Activated naive CD8-positive, alpha-beta T cell treated with anti-CD3 and anti-CD28 coated beads, Interleukin-2, amount 50 U/mL, for 24 hours (primary cell): ENCODE measurements around the gene CTXN3.

ENCODE experiments used
- ATAC-seq: fragments of 150-1000 bp; cut with Tn5 transposase; one replicate; pipeline ENCODE4 v1.10.0; 2021
- DNase-seq: peaks from one replicate; pipeline ENCODE4 v3.0.0; 2021
- H3K27ac Mint-ChIP-seq: one replicate; pipeline ENCODE4 v1.8.0; 2021; ENCODE audit warnings: mild to moderate bottlenecking, mixed read lengths
- H3K27me3 Mint-ChIP-seq: one replicate; pipeline ENCODE4 v1.8.0; 2021; ENCODE audit warnings: mixed read lengths
- H3K36me3 Mint-ChIP-seq: one replicate; pipeline ENCODE4 v1.8.0; 2021; ENCODE audit warnings: low read depth, mixed read lengths
- H3K4me1 Mint-ChIP-seq: one replicate; pipeline ENCODE4 v1.8.0; 2021; ENCODE audit warnings: mixed read lengths
- H3K4me3 Mint-ChIP-seq: one replicate; pipeline ENCODE4 v1.8.0; 2021; ENCODE audit warnings: mild to moderate bottlenecking, moderate library complexity, mixed read lengths
- H3K9me3 Mint-ChIP-seq: one replicate; pipeline ENCODE4 v1.8.0; 2021; ENCODE audit warnings: mixed read lengths

CTXN3 gene

DNA sequence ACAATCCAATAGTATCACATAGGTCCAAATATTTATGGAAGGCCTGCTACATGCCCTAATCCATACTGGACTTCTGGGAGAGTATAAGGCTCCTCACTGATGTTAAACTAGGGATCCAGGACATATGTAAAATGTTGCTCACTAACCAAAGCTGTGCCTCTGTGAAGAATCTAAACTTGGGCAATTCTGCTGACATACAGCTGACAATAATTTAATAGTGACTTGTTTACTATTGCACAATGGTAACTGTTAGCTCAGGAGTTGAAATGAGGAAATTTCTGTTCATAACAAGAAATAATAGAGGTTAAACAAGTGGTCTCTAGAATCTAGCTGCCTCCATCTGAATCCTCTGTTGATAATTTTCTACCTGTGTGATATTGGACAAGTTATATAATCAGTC is 14.9 kb upstream of the CTXN3 start:
- H3K4me1 Mint-ChIP-seq, result no peaks in the 10 kb centered on the region
- H3K4me3 Mint-ChIP-seq, result no peak overlapping the region
- no peak overlapping the region for H3K27ac Mint-ChIP-seq
- DNase-seq (no peak), ATAC-seq (no peak)
- no peaks in the 10 kb centered on the region for H3K36me3 Mint-ChIP-seq
- H3K9me3 Mint-ChIP-seq, result no peaks in the 10 kb centered on the region
- peaks cover 4% of the 10 kb centered on the region for H3K27me3 Mint-ChIP-seq

DNA sequence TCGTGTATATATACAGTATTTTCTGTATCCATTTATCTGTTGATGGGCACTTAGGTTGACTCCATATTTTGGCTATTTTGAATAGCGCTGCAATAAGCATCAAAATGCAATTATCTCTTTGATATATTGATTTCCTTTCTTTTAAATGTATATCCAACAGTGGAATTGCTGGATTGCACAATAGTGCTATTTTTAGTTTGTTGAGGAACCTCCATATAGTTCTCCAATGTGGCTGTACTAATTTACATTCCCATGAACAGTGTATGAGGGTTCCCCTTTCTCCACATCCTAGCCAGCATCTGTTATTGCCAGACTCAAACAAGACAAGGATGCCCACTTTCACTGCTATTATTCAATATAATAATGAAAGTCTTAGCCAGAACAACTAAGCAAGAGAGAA is 9.1 kb upstream of the CTXN3 start:
- Mint-ChIP-seq H3K27ac (no peak overlapping the region), H3K36me3 (no peaks in the 10 kb centered on the region), H3K27me3 (peaks cover 6% of the 10 kb centered on the region), H3K9me3 (no peaks in the 10 kb centered on the region), H3K4me3 (no peak overlapping the region), H3K4me1 (no peaks in the 10 kb centered on the region)
- DNase-seq (no peak), ATAC-seq (no peak)

DNA sequence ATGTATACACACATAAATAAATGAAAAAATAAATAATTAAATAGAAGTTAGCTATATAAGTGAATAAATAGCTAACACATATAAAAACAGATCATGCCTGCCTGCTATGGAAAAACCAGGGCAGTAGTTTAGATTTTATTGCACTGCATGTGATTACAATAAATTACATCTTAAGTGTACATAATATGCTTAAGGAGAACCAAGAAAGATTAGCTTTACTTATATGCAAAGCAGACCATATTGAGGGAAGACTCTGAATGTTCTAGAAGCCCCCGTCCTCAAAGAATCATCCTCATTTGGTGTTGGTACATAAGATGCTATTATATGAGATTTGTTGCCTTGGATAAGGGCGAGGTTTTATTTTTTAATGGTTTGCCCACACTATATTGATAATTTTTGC is 5.9 kb upstream of the CTXN3 start:
- ATAC-seq, result no peak

DNA sequence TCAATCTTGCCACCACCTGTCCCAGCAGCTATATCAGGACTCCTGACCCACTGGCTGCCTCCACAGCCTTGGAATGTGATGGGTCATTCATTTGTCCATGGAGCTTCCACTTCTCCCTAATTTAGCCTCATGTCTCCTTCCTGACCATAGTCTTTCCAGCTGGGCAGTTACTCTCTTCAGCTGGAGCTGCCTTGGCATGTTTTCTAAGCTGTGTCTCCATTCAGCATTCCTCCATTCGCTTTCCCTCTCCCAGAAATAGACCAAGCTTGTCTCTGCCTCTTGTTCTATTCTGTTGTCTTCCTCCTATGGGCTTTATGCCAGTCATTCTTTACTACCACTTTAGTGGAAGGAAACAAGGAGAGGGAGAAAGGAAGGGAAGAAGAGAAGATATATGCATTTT is 5.3 kb upstream of the CTXN3 start:
- H3K4me1 Mint-ChIP-seq, result no peaks in the 10 kb centered on the region
- no peaks in the 10 kb centered on the region for H3K36me3 Mint-ChIP-seq
- peaks cover 4% of the 10 kb centered on the region for H3K27me3 Mint-ChIP-seq
- DNase-seq (no peak), ATAC-seq (no peak)
- H3K27ac Mint-ChIP-seq, result no peak overlapping the region
- no peak overlapping the region for H3K4me3 Mint-ChIP-seq
- H3K9me3 Mint-ChIP-seq, result no peaks in the 10 kb centered on the region

More for the DNA sequence above, 5.9 kb upstream of the CTXN3 start:
- Mint-ChIP-seq H3K4me1 (no peaks in the 10 kb centered on the region), H3K27ac (no peak overlapping the region), H3K9me3 (no peaks in the 10 kb centered on the region), H3K36me3 (no peaks in the 10 kb centered on the region), H3K4me3 (no peak overlapping the region), H3K27me3 (peaks cover 4% of the 10 kb centered on the region)
- no peak for DNase-seq

DNA sequence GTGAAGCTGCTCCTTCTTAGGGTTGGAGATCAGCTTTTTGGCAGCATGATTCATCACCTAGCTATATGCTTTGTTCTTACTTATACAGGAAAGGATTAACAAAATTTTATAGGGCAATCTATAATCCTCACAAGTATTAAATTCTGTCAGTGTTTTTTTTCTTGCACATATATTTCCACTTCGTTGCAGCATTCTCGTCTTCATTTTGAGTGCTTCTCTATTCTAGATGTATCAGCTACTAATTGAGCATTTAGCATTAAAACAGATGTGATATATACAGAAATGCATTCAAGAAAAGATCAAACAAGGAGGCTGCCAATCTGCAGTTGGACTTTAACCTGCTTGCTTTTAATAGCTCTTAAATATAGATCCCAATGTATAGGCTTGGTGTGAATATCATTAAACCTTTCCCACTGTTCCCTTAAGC is 3.6 kb upstream of the CTXN3 start:
- H3K27ac Mint-ChIP-seq, result no peak overlapping the region
- H3K9me3 Mint-ChIP-seq, result no peaks in the 10 kb centered on the region
- H3K4me3 Mint-ChIP-seq, result no peak overlapping the region
- no peaks in the 10 kb centered on the region for H3K4me1 Mint-ChIP-seq
- H3K36me3 Mint-ChIP-seq, result no peaks in the 10 kb centered on the region
- peaks cover 4% of the 10 kb centered on the region for H3K27me3 Mint-ChIP-seq
- ATAC-seq (no peak), DNase-seq (no peak)

DNA sequence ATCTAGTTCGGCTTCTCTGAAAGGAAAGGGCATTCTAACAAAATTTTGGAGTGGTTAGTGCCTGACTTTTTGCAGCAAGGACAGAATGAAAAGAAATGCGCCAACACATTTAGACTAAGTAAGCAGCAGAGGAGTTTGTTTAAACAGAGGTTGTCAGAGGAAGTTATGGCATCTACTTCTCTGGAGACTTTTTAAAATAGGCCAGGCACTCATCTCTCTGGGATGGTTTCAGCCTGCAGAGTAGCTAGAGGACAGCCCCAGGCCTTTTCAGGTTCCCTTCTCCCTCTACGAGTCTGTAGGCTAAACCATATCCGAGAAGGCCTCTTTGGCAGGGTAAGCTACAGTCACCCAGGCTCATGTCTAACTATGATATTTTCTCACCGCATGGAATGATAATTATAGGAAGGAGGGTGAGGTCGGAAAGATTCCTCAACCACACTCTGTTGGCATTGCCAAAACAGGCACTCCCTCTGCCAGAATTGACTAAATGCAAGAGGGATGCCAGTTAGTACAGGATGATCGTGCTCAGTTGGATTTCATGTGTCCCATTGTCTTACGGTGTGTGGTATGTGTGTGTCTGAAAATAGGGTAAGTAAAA is 1.4 kb upstream of the CTXN3 start:
- no peak for ATAC-seq
- no peak overlapping the region for H3K27ac Mint-ChIP-seq
- no peaks in the 10 kb centered on the region for H3K36me3 Mint-ChIP-seq
- H3K9me3 Mint-ChIP-seq, result no peaks in the 10 kb centered on the region
- no peaks in the 10 kb centered on the region for H3K4me1 Mint-ChIP-seq
- no peak overlapping the region for H3K4me3 Mint-ChIP-seq
- no peak for DNase-seq
- H3K27me3 Mint-ChIP-seq, result peaks cover 4% of the 10 kb centered on the region

DNA sequence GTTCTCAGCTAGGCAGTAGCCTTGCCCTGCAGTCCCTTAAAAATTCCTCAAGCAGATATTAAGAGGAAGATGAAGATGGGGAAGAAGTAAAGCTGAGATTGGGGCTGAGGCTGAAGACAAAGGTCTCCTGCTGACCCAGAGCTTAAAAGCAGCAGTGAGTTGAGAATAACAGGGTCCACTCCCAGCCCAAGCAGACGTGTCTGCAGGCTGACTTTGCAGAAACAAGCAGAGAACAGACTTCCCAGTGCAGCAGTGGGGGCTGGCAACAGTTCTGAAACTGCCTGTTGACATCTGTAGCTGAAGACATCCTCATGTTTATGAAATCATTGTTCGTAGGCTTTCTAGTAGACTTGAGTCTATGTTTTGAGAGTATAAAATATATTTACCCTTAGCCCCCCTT is 1.1 kb downstream of the CTXN3 start:
- ATAC-seq (no peak), DNase-seq (no peak)
- peaks cover 2% of the 10 kb centered on the region for H3K27me3 Mint-ChIP-seq
- no peaks in the 10 kb centered on the region for H3K36me3 Mint-ChIP-seq
- H3K4me3 Mint-ChIP-seq, result no peak overlapping the region
- no peak overlapping the region for H3K27ac Mint-ChIP-seq
- H3K4me1 Mint-ChIP-seq, result no peaks in the 10 kb centered on the region
- no peaks in the 10 kb centered on the region for H3K9me3 Mint-ChIP-seq

GRCh38 chr5:127650649-127651048 is 1.8 kb downstream of the CTXN3 start:
- H3K36me3 Mint-ChIP-seq, result no peaks in the 10 kb centered on the region
- H3K27me3 Mint-ChIP-seq, result peaks cover 2% of the 10 kb centered on the region
- ATAC-seq, result no peak
- no peaks in the 10 kb centered on the region for H3K9me3 Mint-ChIP-seq
- no peak for DNase-seq
- no peaks in the 10 kb centered on the region for H3K4me1 Mint-ChIP-seq
- no peak overlapping the region for H3K4me3 Mint-ChIP-seq
- no peak overlapping the region for H3K27ac Mint-ChIP-seq

DNA sequence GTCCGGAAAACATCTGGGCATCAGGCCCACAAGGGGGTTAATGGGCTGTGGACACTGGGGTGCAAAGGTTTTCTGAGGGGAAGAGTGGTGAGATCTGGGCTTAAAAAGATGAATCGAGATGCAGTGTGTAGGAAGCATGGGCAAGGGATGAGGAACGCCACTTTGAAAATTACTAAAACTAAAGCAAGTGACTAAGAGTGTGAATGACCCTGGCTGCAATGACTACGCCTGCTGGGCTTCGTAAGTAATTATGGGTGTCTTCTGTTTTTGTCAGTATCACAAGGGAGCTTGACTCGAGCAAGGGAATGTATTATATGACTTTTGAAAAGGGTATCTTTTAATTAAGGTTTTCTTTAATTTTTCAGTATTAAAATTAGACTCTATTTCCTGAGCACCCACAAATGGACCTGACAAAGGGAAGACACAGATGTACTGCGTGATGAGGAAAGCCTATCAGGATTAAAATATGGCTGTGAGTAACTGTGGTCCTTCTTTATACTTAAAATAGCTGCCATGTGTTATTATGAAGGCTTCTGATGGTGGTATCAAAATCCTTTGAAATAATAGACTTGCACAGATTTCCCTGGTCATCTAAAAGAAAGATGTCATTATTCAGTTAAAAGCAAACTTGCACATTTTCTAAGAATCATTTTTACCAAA is 4.2 kb downstream of the CTXN3 start:
- ATAC-seq (no peak), DNase-seq (no peak)
- no peaks in the 10 kb centered on the region for H3K36me3 Mint-ChIP-seq
- no peaks in the 10 kb centered on the region for H3K4me1 Mint-ChIP-seq
- H3K27me3 Mint-ChIP-seq, result peaks cover 2% of the 10 kb centered on the region
- no peak overlapping the region for H3K4me3 Mint-ChIP-seq
- no peak overlapping the region for H3K27ac Mint-ChIP-seq
- no peaks in the 10 kb centered on the region for H3K9me3 Mint-ChIP-seq

- Mint-ChIP-seq H3K4me1 (no peaks in the 10 kb centered on the region), H3K36me3 (no peaks in the 10 kb centered on the region), H3K4me3 (no peak overlapping the region), H3K27ac (no peak overlapping the region), H3K9me3 (no peaks in the 10 kb centered on the region), H3K27me3 (peaks cover 2% of the 10 kb centered on the region)
- ATAC-seq (no peak), DNase-seq (no peak)
Measured at GRCh38 chr5:127656825-127657224, 7.9 kb downstream of the CTXN3 start.

GRCh38 chr5:127660047-127660733 is 11.3 kb downstream of the CTXN3 start:
- ATAC-seq, result no peak
- Mint-ChIP-seq H3K36me3 (no peaks in the 10 kb centered on the region), H3K4me1 (no peaks in the 10 kb centered on the region), H3K4me3 (no peak overlapping the region), H3K9me3 (no peaks in the 10 kb centered on the region), H3K27me3 (no peaks in the 10 kb centered on the region), H3K27ac (no peak overlapping the region)
- no peak for DNase-seq

DNA sequence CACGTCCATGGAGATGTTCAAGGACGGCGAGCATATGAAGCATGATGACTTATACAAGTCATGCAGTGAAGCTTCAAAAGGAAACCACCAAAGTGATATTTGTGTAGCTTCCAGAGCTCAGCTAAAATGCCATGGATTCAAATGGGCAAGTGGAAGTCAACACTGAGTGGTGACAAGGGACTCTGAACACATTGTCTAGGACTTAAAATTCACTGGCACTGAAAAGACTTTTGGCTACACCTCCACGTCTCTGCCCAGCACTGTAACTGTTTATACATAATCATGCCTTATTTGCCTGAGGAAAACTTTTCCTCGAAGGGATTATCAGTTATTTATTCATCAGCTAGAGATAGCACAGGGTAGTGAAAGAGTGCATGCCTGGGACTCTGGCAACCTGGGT is 15.2 kb downstream of the CTXN3 start:
- ATAC-seq, result no peak

DNA sequence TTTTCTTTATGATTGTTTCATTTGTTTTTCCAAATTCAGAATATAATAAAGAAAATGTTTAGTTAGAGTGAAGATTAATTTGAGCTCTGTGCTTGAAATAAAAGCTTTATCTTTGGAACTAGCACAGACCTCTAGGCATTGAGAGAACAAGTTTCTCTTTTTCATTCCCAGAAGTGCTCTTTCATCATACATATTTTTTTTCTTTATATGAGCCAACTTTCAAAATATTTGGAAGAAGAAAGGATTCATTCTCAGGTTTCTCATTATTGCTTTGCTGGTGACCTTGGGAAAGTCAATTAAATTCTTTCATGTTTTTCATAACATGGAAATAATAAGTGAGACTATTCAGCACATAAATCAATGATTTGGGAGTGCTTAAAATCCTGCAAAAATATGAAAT is 16.8 kb downstream of the CTXN3 start:
- ATAC-seq, result no peak
- no peaks in the 10 kb centered on the region for H3K4me1 Mint-ChIP-seq
- no peaks in the 10 kb centered on the region for H3K36me3 Mint-ChIP-seq

More for the DNA sequence above, 15.2 kb downstream of the CTXN3 start:
- Mint-ChIP-seq H3K27ac (no peak overlapping the region), H3K36me3 (no peaks in the 10 kb centered on the region), H3K4me1 (no peaks in the 10 kb centered on the region), H3K4me3 (no peak overlapping the region), H3K27me3 (no peaks in the 10 kb centered on the region), H3K9me3 (no peaks in the 10 kb centered on the region)
- DNase-seq, result no peak

DNA sequence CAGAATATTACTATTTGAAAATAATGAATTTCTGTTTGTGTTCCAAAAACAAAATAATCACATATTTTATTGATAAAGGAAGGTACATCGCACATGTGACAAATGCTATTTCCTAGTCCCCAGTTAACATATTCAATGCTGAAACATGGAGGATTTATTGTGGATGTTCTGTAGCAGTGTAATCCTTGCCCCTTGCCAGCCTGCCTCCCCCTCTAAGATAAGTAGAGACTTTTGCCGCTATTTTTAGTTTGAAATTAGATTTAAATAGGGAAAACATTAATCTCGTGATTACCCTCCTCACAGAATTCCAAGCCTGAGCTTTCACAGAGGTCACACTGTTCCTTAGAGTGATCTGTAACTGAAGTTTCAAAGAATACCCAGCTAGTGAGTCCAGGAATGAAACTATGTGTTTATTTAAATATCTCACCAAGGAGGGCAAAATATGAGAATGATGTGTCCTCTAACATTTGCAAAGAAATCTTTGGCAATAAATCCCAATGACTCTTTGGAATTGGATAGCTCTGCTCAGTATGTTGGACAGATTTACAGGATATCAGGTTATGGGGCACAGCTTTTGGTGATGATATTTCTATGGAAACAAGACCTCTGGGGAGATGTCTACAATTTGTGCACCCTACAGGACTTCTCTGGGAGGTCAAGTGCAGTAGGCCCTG is 17.3 kb downstream of the CTXN3 start:
- ATAC-seq (no peak), DNase-seq (no peak)
- Mint-ChIP-seq H3K4me3 (no peak overlapping the region), H3K36me3 (no peaks in the 10 kb centered on the region), H3K27me3 (peaks cover 4% of the 10 kb centered on the region), H3K27ac (no peak overlapping the region), H3K9me3 (no peaks in the 10 kb centered on the region), H3K4me1 (no peaks in the 10 kb centered on the region)

More for the DNA sequence above, 16.8 kb downstream of the CTXN3 start:
- Mint-ChIP-seq H3K27me3 (peaks cover 4% of the 10 kb centered on the region), H3K4me3 (no peak overlapping the region), H3K27ac (no peak overlapping the region), H3K9me3 (no peaks in the 10 kb centered on the region)
- DNase-seq, result no peak

GRCh38 chr5:127667926-127668325 is 19.0 kb downstream of the CTXN3 start:
- Mint-ChIP-seq H3K27ac (no peak overlapping the region), H3K4me1 (no peaks in the 10 kb centered on the region), H3K36me3 (no peaks in the 10 kb centered on the region), H3K4me3 (no peak overlapping the region), H3K27me3 (peaks cover 4% of the 10 kb centered on the region), H3K9me3 (no peaks in the 10 kb centered on the region)
- no peak for ATAC-seq
- DNase-seq, result no peak
